AG08396 (cell line): ENCODE results near the gene SPAG16.

Experiments
- DNase-seq: peaks from one replicate; pipeline ENCODE4 v3.0.0; 2012; ENCODE audit warnings: low spot score, mixed read lengths

Gene SPAG16

DNA sequence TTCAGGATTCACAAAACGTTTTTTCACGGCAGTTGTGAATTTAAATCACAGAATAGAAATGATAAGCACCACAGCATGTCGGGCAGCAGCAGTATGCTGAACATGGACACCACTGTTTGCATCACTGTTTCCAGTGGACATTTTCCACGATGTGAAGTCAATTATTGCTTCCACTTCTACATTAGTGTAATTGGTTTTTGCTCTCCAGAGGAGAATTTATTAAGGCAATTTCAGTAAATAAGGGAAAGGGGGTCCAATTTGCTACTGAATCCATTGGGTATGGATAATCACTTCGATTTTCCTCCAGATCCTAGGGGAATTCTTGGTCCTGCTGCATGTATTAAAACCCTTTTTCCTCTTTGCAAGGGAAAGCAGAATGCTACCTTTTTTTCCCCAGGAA is 1096.4 kb downstream of the SPAG16 start:
- DNase-seq, result no peak

- DNase-seq, result no peak
Observed at GRCh38 chr2:214382229-214382628, 1098.0 kb downstream of the SPAG16 start.

- DNase-seq, result no peak
Observed at GRCh38 chr2:214386720-214387119, 1102.5 kb downstream of the SPAG16 start.

DNA sequence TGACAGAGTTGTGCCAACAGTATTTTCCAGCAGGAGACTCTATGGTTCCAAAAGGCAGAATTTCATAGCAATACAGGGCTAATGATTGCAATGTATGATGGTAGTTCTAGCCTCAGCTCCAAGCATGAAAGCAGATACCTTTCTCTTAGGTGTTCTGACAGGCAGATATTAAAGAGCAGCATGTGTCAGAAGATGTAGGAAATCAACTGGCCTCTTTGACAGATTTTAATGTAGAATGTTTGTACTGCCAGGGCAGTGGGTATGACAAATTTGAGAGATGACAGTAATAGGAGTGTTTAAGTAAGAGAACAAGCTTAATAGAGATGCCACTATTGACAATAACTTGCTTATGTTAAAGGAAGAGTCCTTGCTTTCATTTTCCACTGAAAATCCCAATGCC is 1105.1 kb downstream of the SPAG16 start:
- no peak for DNase-seq

GRCh38 chr2:214393796-214394195 is 1109.5 kb downstream of the SPAG16 start:
- DNase-seq, result no peak

GRCh38 chr2:214395040-214395439 is 1110.8 kb downstream of the SPAG16 start:
- DNase-seq, result no peak

GRCh38 chr2:214401580-214401979 is 1117.3 kb downstream of the SPAG16 start:
- DNase-seq, result no peak

- no peak for DNase-seq
Observed at GRCh38 chr2:214410128-214410775, 1126.0 kb downstream of the SPAG16 start.

DNA sequence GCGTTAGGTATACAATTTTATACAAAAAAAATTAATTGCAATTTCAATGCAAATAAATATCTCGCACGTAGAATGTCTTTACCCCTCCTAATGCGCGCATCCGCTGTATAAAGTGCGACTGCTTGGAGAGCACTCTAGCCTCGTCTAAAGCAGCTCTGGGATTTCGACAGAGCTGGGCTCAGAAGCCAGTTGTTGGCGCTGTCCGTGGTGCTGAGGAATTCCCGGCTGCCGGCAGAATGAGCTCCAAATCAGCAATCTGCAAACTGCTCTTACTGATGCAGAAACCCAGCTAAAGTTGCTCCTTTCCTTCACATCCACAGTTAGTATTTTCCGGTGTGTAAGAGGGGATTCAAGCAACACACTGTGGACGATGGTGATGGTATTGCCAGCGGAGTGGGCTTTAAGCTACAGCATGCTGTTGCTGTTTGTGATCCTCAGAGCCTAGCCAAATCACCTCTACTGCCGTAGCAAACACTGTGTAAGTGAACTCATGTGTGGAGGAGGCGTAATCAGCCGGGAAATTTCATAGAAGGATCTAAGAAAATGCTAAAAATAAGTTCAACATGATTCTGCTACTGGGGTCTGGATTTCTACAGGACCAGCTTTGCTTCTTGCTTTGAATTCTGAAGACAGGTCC is 1126.8 kb downstream of the SPAG16 start, which contains the start of gene VWC2L:
VWC2L (plus strand) TSS at position 137 of the 637 bp plus-strand sequence. CDS start 3,140 bp downstream, outside the sequence.
- peak; percentile 74 for DNase-seq

- DNase-seq, result no peak
Observed at GRCh38 chr2:214412679-214413078, 1128.4 kb downstream of the SPAG16 start.

DNA sequence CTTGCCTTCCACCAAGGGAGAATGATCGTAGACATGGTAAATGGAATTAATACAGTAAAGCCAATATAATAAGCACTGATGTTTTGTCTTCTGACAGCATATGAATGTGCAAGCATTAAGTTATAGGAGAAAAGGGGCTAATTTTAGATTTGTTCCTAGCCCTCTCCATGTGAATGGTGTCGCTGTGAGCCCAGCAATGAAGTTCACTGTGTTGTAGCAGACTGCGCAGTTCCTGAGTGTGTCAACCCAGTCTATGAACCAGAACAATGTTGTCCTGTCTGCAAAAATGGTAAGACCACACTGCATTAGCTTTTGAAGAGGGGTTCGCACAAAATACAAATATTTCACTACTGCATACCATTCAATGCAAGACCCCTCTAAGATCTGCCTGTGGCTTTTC is 1152.2 kb downstream of the SPAG16 start:
- DNase-seq, result no peak

DNA sequence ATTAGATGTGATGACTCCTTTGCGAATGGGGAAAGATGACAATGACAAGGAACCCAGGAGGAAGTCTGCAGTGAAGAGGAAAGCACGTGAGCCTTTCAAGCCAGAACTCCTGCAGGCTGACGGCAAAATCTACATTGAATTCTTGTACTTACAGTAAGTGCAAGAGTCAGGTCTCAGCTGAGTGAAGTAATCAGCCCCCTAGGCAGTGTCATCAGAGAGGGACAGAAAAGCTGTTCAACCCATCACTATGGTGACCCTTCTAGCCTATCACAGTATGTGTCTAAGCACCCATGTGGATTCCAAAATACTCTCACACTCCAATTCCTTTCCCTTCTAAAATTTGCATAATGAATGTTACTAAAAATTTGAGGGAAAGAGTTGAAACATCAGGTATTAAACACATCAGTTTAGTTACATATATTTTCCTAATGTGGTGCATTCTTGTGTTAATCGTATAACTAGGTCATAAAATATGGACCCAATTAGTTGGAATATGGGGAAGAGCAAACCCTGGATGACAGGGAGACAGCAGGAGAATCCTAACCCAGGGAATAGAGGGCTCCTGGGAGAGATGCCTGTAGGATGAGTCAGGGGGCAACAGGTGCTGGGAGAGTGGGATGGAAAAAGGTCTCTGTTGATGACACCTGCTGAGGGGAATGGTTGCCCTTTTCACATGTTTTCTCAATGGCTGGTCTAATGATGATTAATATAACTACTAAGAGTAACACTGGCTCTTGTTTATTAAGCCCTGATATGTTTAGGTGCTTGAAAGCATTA is 1166.0 kb downstream of the SPAG16 start:
- DNase-seq, result no peak

DNA sequence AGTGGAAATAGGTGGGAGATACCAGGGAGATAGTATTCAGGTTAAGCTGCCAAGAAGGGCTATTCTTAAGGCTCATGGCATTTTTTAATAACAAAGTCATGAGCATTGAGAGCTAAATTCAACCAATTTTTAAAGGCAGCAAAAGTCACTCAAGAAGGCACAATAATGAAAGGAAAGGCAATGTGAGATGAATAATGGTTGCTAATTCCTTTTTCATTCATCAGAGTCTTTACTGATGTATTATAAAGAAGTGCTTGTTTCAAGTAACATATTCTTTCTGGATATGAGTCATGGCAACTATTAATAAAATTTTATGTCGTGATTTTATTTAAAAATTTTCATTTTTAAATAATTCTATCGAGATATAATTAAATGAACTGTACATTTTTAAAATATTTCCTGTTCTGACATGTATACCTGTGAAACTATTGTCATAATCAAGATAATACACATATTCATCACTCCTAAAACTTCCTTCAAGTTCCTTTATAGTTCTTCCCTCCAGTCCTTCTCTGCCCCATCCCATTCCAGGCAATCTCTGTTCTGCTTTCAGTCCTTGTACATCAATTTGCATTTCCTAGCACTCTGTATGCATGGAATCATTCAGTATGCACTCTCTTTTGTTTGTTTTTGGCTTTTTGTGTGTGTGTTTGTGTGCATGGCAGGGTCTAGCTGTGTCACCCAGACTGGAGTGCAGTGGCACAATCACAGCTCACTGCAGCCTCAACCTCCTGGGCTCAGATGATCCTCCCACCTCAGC is 1167.4 kb downstream of the SPAG16 start:
- no peak for DNase-seq
